GM18909 (cell line): Measurements from ENCODE around the gene NIBAN1.

Experiments
- ATAC-seq: cut with Tn5 transposase; IDR thresholded peaks from one replicate; pipeline ENCODE4 v1.9.1; 2021; ENCODE audit warnings: mild to moderate bottlenecking; ENCODE audit not compliant: unreplicated experiment, poor library complexity

The NIBAN1 gene

DNA sequence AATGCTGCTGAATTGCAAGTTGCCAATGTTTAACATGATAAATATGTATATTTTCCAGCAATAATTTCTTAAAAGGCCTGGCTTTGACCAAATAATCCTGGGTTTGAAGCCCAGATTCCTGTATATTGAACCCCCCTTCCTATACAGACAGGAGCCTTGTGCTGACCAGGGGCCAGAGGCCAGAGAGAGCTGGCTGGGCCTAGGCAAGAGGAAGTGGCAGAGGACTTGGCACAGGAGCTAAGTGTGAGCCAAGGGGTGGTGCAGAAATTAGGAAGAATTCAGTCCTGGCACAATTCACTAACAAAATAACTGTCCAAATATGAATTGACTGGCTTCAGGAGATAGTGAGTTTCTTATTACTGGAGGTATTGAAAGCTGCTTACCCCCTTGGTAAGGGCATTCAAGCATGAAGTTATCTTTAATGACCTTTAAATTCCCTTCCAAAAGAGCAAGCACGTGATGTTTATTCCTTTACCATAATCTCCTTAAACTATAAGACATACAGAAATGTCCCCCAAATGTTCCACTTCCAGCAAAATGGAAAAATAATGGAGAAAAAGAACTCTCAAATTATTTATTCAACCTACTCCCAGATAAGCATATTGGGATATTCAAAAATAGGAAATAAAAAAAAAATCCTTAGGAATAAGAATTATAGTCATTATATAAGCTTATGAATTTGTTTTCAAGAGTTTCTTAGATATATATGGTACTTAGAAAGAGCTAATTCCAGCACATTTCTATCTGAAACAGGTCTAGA, 26.6 kb downstream of the NIBAN1 start:
- no peak for ATAC-seq

- no peak for ATAC-seq
These were observed 28.5 kb downstream of the NIBAN1 start for GRCh38 chr1:184945678-184946412.

DNA sequence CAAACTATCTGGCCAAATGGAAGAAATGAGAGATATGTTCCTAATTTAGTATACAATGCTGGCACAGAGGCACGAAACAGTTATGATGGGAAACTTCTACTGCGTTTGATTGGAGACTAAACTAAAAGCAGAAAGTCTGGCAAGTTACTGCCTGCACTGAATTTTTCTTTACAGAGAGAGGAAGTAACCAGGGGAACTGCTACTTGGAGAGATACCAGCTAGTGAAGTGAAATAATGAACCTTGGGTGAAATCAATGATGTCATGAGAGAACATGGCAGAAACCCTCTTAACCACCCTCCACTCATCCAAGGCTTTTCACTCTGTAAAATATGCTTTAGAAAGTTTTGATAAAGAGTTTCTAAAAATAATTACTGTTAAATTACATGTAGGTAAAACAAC, 29.3 kb downstream of the NIBAN1 start:
- ATAC-seq: peak; percentile 70

DNA sequence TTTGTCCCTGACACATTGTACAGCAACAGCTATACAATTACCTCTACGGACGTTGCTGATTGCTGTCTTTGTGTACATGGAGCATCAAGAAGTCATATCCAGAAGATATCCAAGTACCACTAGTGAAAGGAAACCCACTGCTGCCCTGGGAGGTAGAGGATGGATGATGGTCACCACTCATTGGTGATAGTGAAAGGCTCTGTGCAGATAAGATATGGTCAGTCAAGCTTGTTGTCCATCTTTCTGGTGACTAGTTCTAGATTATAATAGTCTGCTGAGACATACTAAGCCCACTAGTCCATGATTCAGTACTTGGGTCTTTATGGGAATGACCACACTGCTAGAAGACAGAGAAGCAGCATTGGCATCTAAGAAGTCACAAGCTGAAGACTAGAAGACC, 30.3 kb downstream of the NIBAN1 start:
- ATAC-seq: no peak

DNA sequence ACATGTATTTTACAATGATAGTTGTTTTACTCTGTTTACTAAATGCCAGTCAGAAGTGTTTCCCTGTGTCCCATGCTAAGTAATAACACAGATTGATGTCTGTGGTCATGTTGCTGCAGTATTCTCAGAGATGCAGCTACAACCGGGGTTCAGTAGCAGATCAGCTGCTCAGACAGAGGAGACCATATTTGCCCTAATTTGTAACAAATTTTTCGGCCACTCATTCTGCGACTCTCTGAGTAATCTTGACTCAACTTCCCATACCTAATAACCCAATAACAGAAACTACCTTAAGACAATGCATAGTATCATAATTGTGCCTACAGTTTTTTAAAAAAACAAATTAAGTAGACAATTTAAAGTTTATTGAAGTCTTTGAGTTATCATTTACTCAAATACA, 32.6 kb downstream of the NIBAN1 start:
- peak; percentile 69 for ATAC-seq

- peak; percentile 16 for ATAC-seq
These were observed 32.9 kb downstream of the NIBAN1 start for GRCh38 chr1:184941410-184941733.

GRCh38 chr1:184940694-184941409, 33.5 kb downstream of the NIBAN1 start:
- no peak for ATAC-seq

DNA sequence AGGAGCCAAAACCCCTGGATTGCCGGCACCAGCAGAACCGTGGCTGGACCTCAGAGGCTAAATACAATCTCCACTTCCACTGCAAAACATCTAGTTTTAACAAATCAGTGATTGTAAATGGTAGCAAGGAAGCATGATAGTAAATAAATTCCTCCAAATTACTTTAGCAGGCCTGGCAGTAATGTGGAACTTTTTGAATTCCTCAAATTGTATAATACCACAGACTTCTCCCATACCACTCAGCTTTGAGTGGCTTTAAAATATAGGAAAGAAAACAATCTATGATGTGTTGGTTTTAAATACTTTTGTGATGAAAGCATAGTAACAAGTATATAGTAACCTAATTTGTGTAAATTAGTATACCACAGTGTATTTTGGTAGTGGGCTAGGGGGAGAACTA, 34.1 kb downstream of the NIBAN1 start:
- no peak for ATAC-seq

DNA sequence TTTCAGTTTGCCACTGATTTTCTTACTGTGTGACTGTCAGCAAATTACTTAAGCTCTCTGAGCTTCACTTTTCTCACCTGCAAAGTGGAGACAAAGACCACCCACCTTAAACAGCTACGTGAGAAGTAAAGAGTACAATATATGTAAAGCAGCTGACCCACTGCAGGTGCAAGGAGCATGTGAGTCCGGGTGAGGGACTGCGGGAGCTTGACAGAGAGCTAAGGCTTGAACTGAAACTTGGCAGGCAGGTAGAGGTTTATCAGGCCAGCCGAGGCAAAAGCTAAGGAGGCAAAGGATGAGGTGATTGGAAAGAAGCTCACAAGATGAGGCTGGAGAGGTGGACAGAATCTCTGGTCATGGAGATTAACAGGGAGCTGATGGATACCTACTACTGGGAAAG, 36.6 kb downstream of the NIBAN1 start:
- ATAC-seq: no peak

DNA sequence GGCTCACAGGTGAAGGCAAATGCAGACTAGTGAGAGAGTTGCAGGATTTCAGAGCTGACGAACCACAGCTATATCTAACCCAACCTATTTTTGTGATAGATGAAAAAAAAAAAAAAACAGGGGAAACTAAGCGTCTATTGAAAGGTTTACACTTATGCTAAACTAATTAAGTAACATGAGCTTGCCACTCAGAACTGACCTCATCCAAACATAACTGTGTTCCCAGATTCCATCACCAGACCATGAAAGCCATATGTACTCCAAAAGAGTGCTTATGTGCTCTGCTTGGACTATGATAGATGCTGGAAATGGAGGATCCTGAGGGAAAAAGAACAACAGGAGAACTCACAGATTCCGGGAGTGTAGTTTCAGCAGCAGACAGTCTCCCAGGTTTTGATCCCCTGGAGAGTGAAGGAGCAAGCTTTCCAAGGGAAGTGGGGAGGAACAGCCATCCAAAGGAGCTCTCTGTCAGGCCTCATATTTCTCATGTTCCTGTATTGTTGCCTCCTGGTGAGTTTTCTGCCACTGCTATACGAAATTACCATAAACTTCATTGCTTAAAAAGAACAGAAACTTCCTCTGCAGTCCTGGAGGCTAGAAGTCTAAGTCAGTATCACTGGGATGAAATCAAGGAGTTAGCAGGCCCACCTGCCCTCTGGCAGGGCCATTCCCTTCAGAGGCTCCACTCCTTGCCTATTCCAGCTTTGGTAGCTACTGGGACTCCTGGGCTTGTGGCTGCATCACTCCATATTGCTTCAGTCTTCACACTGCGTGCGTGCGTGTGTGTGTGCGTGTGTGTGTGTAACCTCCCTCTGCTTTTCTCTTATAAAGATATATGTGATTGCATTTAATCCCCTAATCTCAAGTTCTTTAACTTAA, 38.1 kb downstream of the NIBAN1 start:
- ATAC-seq: no peak

- ATAC-seq: no peak
These were observed 40.4 kb downstream of the NIBAN1 start for GRCh38 chr1:184933944-184934343.

- ATAC-seq: no peak
These were observed 42.0 kb downstream of the NIBAN1 start for GRCh38 chr1:184932319-184932718.

- ATAC-seq: no peak
These were observed 42.7 kb downstream of the NIBAN1 start for GRCh38 chr1:184931566-184931965.

GRCh38 chr1:184930645-184931044, 43.7 kb downstream of the NIBAN1 start:
- ATAC-seq: no peak

DNA sequence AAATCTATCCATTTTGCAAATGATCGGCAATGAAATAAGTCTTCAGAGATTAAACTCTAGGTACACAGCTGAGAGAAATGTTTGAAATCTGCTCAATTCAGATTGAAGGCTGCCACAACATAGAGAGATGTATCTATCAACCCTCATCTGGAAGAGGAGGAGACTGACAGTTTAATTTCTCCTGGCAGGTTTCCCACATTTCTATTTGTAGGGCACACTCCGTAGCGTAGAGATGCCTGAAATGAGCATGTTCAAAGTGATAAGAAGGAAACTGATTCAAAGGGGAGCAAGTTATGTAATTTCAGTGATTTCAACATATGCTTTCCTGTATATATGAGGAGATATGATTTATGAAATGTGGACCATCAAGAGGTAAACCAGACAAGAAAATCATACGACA, 44.1 kb downstream of the NIBAN1 start:
- ATAC-seq: no peak

GRCh38 chr1:184929711-184930202, 44.6 kb downstream of the NIBAN1 start:
- ATAC-seq: no peak

DNA sequence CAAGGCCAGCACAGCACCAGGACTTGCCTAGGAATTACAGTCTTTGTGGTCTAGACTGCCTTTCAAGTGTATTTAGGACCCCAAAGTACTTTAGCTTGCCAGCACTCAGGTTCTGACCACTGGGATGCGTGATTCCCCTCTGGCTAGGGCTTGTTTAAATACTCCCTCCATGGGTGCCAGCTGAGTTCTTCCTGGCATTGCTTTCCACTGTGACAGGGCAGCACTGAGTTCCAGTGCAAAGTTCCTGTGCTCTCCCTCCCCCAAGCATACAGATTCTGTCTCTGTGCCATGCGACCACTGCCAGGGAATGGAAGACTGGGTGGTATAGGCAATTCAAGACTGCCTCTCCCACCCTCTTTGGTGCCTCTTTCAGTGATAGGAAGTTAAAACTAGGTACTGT, 45.9 kb downstream of the NIBAN1 start:
- ATAC-seq: no peak
